HAP-1 (cell line): Measurements from ENCODE around the gene MLN.

Source experiments
- DNase-seq, 2 experiments: peaks; one replicate each; pipeline ENCODE4 v3.0.0-alpha.2; 2016 to 2020; ENCODE audit warnings: low spot score in 2 of 2
- H3K27me3 ChIP-seq: fragments of 250-450 bp; sonication (Bioruptor Pico); 2 replicates; pipeline ENCODE4 v1.5.1; 2020; ENCODE audit warnings: low read depth, mild to moderate bottlenecking, moderate library complexity
- H3K36me3 ChIP-seq: fragments of 250-450 bp; sonication (Bioruptor Pico); replicated peaks from 2 replicates; pipeline ENCODE4 v1.5.1; 2020; ENCODE audit warnings: mild to moderate bottlenecking
- H3K4me1 ChIP-seq: fragments of 250-450 bp; sonication (Bioruptor Pico); 2 replicates; pipeline ENCODE4 v1.5.1; 2020; ENCODE audit warnings: mild to moderate bottlenecking
- H3K4me3 ChIP-seq: fragments of 250-450 bp; sonication (Bioruptor Pico); 2 replicates; pipeline ENCODE4 v1.5.1; 2020; ENCODE audit warnings: mild to moderate bottlenecking, moderate library complexity
- H3K9me3 ChIP-seq: fragments of 250-450 bp; sonication (Bioruptor Pico); 2 replicates; pipeline ENCODE4 v1.5.1; 2020; ENCODE audit warnings: mild to moderate bottlenecking, moderate library complexity
- in situ Hi-C: fragments of 300-500 bp; cut with MboI; formaldehyde crosslinking; loops from 3 replicates; pipeline ENCODE4 v1.14.3; 2020; ENCODE audit warnings: low sequenced_read_pairs, inconsistent platforms, mixed read lengths

The MLN gene

GRCh38 chr6:33761922-33762629 lies 41.7 kb downstream of the MLN start:
- no peaks in the 10 kb centered on the region for H3K4me1 ChIP-seq
- H3K4me3 ChIP-seq = no peak overlapping the region
- H3K9me3 ChIP-seq = no peaks in the 10 kb centered on the region
- DNase-seq = peak in 1 of 2 experiments; percentile 67
- in situ Hi-C loops = loop anchor here (10.0 kb wide), 1 partner anchor 393 kb away; no protein-coding TSS in a partner anchor
- H3K36me3 ChIP-seq = no peaks in the 10 kb centered on the region
- no peaks in the 10 kb centered on the region for H3K27me3 ChIP-seq

GRCh38 chr6:33761581-33761921 lies 42.3 kb downstream of the MLN start:
- Histone ChIP-seq H3K4me3 (no peak overlapping the region), H3K9me3 (no peaks in the 10 kb centered on the region), H3K27me3 (no peaks in the 10 kb centered on the region), H3K36me3 (no peaks in the 10 kb centered on the region), H3K4me1 (no peaks in the 10 kb centered on the region)
- no peak for DNase-seq
- in situ Hi-C loops = loop anchor here (10.0 kb wide), 1 partner anchor 393 kb away; no protein-coding TSS in a partner anchor

- DNase-seq = no peak
- in situ Hi-C loops = loop anchor here (10.0 kb wide), 1 partner anchor 395 kb away; no protein-coding TSS in a partner anchor
- Histone ChIP-seq H3K4me3 (no peak overlapping the region), H3K4me1 (no peaks in the 10 kb centered on the region), H3K9me3 (no peaks in the 10 kb centered on the region), H3K36me3 (no peaks in the 10 kb centered on the region), H3K27me3 (no peaks in the 10 kb centered on the region)
These were observed 43.7 kb downstream of the MLN start for GRCh38 chr6:33759887-33760629.

- no peaks in the 10 kb centered on the region for H3K27me3 ChIP-seq
- H3K4me1 ChIP-seq = no peaks in the 10 kb centered on the region
- no peak overlapping the region for H3K4me3 ChIP-seq
- H3K36me3 ChIP-seq = no peaks in the 10 kb centered on the region
- DNase-seq = no peak
- H3K9me3 ChIP-seq = no peaks in the 10 kb centered on the region
- in situ Hi-C loops = no loop called here
These were observed 45.0 kb downstream of the MLN start for GRCh38 chr6:33758815-33759216.

- in situ Hi-C loops = no loop called here
- no peaks in the 10 kb centered on the region for H3K36me3 ChIP-seq
- H3K4me1 ChIP-seq = no peaks in the 10 kb centered on the region
- no peak for DNase-seq
- no peak overlapping the region for H3K4me3 ChIP-seq
- H3K9me3 ChIP-seq = no peaks in the 10 kb centered on the region
- H3K27me3 ChIP-seq = no peaks in the 10 kb centered on the region
These were observed 45.9 kb downstream of the MLN start for GRCh38 chr6:33757906-33758305.

GRCh38 chr6:33757113-33757512 lies 46.7 kb downstream of the MLN start:
- in situ Hi-C loops = no loop called here
- Histone ChIP-seq H3K36me3 (no peaks in the 10 kb centered on the region), H3K27me3 (no peaks in the 10 kb centered on the region), H3K4me1 (no peaks in the 10 kb centered on the region), H3K9me3 (no peaks in the 10 kb centered on the region), H3K4me3 (no peak overlapping the region)
- DNase-seq = no peak

GRCh38 chr6:33756211-33756954 lies 47.4 kb downstream of the MLN start:
- no peaks in the 10 kb centered on the region for H3K4me1 ChIP-seq
- DNase-seq = no peak
- no peaks in the 10 kb centered on the region for H3K27me3 ChIP-seq
- in situ Hi-C loops = no loop called here
- no peak overlapping the region for H3K4me3 ChIP-seq
- H3K36me3 ChIP-seq = no peaks in the 10 kb centered on the region
- no peaks in the 10 kb centered on the region for H3K9me3 ChIP-seq

- Histone ChIP-seq H3K36me3 (no peaks in the 10 kb centered on the region), H3K27me3 (no peaks in the 10 kb centered on the region), H3K4me3 (no peak overlapping the region), H3K4me1 (no peaks in the 10 kb centered on the region), H3K9me3 (no peaks in the 10 kb centered on the region)
- in situ Hi-C loops = no loop called here
- DNase-seq = no peak
These were observed 48.5 kb downstream of the MLN start for GRCh38 chr6:33755070-33755869.

- Histone ChIP-seq H3K36me3 (no peaks in the 10 kb centered on the region), H3K4me1 (no peaks in the 10 kb centered on the region), H3K4me3 (no peak overlapping the region), H3K27me3 (no peaks in the 10 kb centered on the region), H3K9me3 (no peaks in the 10 kb centered on the region)
- DNase-seq = no peak
- in situ Hi-C loops = no loop called here
These were observed 49.6 kb downstream of the MLN start for GRCh38 chr6:33754222-33754621.

- H3K27me3 ChIP-seq = no peaks in the 10 kb centered on the region
- no peak for DNase-seq
- in situ Hi-C loops = no loop called here
- H3K4me1 ChIP-seq = no peaks in the 10 kb centered on the region
- H3K4me3 ChIP-seq = no peak overlapping the region
- no peaks in the 10 kb centered on the region for H3K9me3 ChIP-seq
- H3K36me3 ChIP-seq = no peaks in the 10 kb centered on the region
These were observed 51.2 kb downstream of the MLN start for GRCh38 chr6:33752646-33753015.

- peak in 1 of 2 experiments; percentile 42 for DNase-seq
- in situ Hi-C loops = no loop called here
- Histone ChIP-seq H3K36me3 (no peaks in the 10 kb centered on the region), H3K4me1 (no peaks in the 10 kb centered on the region), H3K9me3 (no peaks in the 10 kb centered on the region), H3K4me3 (no peak overlapping the region), H3K27me3 (no peaks in the 10 kb centered on the region)
These were observed 51.8 kb downstream of the MLN start for GRCh38 chr6:33751771-33752645.

- Histone ChIP-seq H3K4me1 (no peaks in the 10 kb centered on the region), H3K36me3 (no peaks in the 10 kb centered on the region), H3K4me3 (no peak overlapping the region), H3K9me3 (no peaks in the 10 kb centered on the region), H3K27me3 (no peaks in the 10 kb centered on the region)
- in situ Hi-C loops = no loop called here
- no peak for DNase-seq
These were observed 53.4 kb downstream of the MLN start for GRCh38 chr6:33750244-33750991.
